GM13976 (cell line): ENCODE data around the gene CCDC154.

Source experiments
- DNase-seq: peaks from one replicate; pipeline ENCODE4 v3.0.0; 2012; ENCODE audit warnings: low spot score
- in situ Hi-C: fragments of 300-500 bp; cut with MboI; formaldehyde crosslinking; loops from one replicate; pipeline ENCODE4 v1.12.0; 2022; ENCODE audit warnings: low sequenced_read_pairs, mixed read lengths, inconsistent platforms; ENCODE audit not compliant: unreplicated experiment
- TF ChIP-seq, protein P1 (sequence below): IDR thresholded peaks from 2 replicates; pipeline ENCODE4 v1.5.1; 2012; ENCODE audit warnings: borderline replicate concordance, mild to moderate bottlenecking; ENCODE audit not compliant: insufficient read depth; ENCODE audit errors: extremely low read depth, missing control alignments, control extremely low read depth

The CCDC154 gene

DNA sequence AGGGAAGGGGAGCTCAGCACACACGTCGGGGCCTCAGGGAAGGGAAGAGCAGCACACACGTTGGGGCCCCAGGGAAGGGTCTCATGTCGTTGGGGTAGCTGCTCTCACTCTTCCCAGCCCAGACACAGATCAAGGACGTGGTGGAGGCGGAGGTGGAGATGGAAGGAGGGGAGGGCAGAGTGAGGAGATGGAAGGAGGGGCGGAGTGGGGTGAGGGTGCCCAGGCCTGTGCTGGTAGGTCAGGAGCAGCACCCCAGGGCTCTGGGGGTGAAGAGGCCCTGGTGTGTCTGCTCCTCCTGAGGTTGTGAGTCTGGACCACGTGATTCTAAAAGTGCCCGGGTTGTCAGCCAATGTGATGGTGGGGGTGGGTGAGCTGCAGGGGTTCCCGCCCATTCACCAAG is 15.6 kb upstream of the CCDC154 start:
- in situ Hi-C loops: no loop called here
- TF ChIP-seq, protein P1, sequence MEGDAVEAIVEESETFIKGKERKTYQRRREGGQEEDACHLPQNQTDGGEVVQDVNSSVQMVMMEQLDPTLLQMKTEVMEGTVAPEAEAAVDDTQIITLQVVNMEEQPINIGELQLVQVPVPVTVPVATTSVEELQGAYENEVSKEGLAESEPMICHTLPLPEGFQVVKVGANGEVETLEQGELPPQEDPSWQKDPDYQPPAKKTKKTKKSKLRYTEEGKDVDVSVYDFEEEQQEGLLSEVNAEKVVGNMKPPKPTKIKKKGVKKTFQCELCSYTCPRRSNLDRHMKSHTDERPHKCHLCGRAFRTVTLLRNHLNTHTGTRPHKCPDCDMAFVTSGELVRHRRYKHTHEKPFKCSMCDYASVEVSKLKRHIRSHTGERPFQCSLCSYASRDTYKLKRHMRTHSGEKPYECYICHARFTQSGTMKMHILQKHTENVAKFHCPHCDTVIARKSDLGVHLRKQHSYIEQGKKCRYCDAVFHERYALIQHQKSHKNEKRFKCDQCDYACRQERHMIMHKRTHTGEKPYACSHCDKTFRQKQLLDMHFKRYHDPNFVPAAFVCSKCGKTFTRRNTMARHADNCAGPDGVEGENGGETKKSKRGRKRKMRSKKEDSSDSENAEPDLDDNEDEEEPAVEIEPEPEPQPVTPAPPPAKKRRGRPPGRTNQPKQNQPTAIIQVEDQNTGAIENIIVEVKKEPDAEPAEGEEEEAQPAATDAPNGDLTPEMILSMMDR: no peak
- DNase-seq: no peak

DNA sequence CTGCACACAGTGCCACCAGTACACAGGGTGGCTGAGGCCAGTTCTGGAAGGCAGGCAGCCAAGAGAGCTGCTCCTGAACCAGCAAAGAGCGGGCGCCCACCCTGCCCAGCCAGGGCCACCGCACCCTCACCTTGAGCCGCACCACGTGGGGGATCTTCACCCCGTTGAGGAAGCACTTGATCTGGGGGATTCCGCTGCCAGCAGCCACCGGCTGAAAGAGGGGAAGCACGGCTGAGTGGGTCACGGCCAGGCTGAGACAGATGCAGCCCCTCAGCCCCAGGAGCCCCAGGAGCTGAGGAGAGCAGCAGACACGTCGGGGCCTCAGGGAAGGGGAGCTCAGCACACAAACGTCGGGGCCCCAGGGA is 14.6 kb upstream of the CCDC154 start:
- in situ Hi-C loops: no loop called here
- peak; percentile 80 for DNase-seq
- TF ChIP-seq, protein P1: no peak

DNA sequence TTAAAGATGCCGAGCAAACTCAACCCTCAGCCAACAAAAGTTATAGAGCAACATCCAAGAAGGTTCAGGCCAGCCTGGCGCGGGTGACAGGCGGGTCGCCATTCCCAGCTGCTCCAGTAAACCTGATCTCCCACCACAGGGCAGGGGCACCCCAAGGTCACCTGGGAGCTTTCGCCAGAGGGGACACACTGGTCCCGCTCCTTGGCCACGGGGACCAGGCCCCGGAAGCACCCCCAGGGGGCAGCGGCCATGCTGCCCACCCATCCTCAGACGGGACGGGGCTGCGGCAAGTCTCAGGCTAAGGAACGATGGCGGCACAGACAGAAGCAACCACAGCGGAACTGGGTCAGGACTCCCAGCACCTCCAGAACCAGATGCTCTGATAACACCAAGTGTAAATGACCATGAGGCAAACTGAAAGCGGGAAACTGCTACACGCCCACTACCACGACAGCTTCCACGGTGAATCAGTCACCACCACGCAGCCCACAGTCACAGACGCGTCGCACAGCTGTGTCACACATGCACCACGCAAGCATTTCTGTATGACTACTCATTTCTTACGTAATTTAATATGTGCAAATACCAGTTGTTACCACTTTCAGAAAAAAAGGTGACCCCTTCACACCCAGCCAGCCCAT is 14.1 kb upstream of the CCDC154 start:
- DNase-seq: peak; percentile 67

DNA sequence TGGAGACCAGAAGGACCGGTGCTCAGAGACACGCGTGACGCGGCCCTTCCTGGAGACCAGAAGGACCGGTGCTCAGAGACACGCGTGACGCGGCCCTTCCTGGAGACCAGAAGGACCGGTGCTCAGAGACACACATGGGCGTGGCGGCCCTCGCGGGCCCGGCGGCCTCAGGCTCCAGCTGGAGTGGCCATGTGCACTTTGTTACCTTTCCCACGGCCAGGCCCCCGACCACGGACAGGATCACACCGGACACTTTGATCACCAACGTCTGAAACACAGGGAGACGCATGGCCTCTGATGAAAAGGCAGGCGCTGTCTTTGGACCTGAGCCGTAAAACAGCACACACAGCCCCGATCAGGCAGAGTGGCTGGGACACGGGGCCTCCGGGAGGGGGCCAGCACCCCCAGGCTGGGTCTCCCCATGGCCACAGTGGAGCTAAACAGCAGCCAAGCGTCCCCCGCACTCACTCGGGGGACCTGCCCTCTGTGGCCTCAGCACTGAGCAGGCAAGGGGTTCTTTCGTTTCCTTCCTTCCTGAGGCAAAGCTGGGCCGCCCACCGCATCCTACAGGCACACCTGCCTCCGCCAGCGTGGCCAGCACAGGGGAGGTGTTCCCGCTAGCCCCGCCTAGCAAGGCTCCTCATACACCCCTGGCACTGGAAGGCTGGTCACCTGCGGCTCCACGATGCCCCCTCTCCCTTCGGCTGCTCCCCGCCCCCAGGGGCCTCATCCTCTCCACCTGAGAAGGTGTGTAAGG is 13.3 kb upstream of the CCDC154 start:
- no peak for DNase-seq
- in situ Hi-C loops: no loop called here
- TF ChIP-seq, protein P1: no peak

More for the DNA sequence above, 14.1 kb upstream of the CCDC154 start:
- TF ChIP-seq, protein P1: no peak
- in situ Hi-C loops: no loop called here

DNA sequence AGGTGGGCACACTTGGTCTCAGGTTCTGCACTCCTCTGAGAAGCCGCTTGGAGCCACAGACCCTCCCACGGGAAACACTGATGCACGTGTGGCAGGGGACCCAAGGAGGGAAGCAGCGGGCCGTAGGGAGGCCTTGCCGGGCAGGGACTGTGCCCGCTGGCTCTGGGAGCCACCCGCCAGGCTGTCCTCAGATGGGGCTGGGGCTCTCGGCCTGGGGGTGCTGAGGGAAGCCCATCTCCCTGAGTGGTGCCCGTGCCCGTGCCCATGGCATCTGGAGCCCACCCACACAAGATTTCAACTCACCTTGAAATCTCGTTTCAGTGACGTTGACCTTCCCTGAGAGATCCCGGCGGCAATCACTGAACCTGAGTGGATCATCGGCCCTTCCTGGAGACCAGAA is 12.6 kb upstream of the CCDC154 start:
- TF ChIP-seq, protein P1: no peak
- DNase-seq: no peak
- in situ Hi-C loops: no loop called here

DNA sequence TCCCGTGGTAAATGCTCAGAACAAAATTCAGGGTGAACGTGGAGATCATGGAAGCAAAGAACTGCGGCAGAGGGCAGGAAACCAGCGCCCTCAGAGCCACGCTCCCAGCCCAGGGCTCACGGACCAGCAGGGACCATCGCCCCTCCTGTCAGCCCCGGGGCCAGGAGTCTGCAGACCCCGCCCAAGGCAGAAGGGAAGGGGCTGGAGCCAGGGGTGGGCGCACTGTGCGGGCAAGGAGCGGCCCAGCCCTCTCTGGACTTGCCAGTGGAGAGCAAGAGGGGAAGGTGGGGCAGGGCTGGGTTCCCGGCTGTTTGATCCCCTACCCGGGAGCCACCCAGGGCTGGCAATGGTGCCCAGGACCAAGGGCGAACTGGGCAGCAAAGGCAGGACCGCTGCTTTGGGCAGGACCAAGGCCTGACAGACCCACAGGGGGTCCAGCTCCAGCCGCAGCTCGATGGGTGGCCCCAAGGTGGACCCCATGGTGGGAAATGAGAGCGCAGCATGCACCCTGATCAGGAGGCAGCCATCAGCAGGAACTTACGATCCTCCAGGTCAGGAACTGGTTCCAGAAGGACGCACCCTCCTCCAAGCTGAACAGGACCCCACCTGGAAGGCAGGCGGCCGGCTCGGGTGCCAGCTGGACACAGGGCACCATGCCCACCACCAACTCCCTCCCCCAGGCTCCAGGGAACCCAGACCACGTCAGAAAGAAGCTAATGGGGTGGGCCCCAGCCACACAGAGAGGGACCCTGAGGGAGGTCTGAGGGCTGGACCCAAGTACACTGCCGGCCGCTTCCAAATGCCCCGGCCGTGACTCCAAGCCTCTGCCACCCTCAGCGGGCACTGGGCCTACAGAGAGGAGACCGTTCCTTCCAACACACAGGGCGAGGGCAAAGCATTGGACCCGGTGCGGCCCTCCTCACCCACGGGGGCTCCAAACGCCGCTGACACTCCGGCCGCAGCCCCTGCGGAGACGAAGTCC is 11.1 kb upstream of the CCDC154 start:
- in situ Hi-C loops: no loop called here
- no peak for DNase-seq
- TF ChIP-seq, protein P1: no peak
